ENCODE results near the gene ANKRD6. TPM values are rescaled to one million over a fixed set of nuclear protein-coding genes. Genes with fewer than 3 reads are reported as not detected.

ANKRD6 gene
- total RNA-seq, 1 donor from 2014 or later, result 20.7 TPM

- H3K4me3 Mint-ChIP-seq, result no peak overlapping the region
- no peaks in the 10 kb centered on the region for H3K27me3 Mint-ChIP-seq (ENCODE audit: low read depth)
- H3K27ac Mint-ChIP-seq (ENCODE audit: unreplicated experiment), result no peak overlapping the region
- DNase-seq (ENCODE audit: low read depth, low spot score), result no peak
- H3K36me3 Mint-ChIP-seq (ENCODE audit: low read depth), result peaks cover 18% of the 10 kb centered on the region
- no peaks in the 10 kb centered on the region for H3K9me3 Mint-ChIP-seq
- TF ChIP-seq, protein P1, sequence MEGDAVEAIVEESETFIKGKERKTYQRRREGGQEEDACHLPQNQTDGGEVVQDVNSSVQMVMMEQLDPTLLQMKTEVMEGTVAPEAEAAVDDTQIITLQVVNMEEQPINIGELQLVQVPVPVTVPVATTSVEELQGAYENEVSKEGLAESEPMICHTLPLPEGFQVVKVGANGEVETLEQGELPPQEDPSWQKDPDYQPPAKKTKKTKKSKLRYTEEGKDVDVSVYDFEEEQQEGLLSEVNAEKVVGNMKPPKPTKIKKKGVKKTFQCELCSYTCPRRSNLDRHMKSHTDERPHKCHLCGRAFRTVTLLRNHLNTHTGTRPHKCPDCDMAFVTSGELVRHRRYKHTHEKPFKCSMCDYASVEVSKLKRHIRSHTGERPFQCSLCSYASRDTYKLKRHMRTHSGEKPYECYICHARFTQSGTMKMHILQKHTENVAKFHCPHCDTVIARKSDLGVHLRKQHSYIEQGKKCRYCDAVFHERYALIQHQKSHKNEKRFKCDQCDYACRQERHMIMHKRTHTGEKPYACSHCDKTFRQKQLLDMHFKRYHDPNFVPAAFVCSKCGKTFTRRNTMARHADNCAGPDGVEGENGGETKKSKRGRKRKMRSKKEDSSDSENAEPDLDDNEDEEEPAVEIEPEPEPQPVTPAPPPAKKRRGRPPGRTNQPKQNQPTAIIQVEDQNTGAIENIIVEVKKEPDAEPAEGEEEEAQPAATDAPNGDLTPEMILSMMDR (conservative IDR thresholded peaks at IDR 0.05), result no peak
- no peaks in the 10 kb centered on the region for H3K4me1 Mint-ChIP-seq
Observed at GRCh38 chr6:89657445-89658158, 224.7 kb downstream of the ANKRD6 start.

GRCh38 chr6:89660981-89661380, 228.0 kb downstream of the ANKRD6 start:
- H3K4me3 Mint-ChIP-seq, result no peak overlapping the region
- no peak overlapping the region for H3K27ac Mint-ChIP-seq (ENCODE audit: unreplicated experiment)
- no peak for DNase-seq (ENCODE audit: low read depth, low spot score)
- H3K4me1 Mint-ChIP-seq, result no peaks in the 10 kb centered on the region
- TF ChIP-seq, protein P1 (conservative IDR thresholded peaks at IDR 0.05), result no peak
- peaks cover 22% of the 10 kb centered on the region for H3K36me3 Mint-ChIP-seq (ENCODE audit: low read depth)
- no peaks in the 10 kb centered on the region for H3K9me3 Mint-ChIP-seq
- H3K27me3 Mint-ChIP-seq (ENCODE audit: low read depth), result no peaks in the 10 kb centered on the region

- H3K36me3 Mint-ChIP-seq (ENCODE audit: low read depth), result peaks cover 22% of the 10 kb centered on the region
- no peaks in the 10 kb centered on the region for H3K27me3 Mint-ChIP-seq (ENCODE audit: low read depth)
- H3K9me3 Mint-ChIP-seq, result no peaks in the 10 kb centered on the region
- no peak overlapping the region for H3K27ac Mint-ChIP-seq (ENCODE audit: unreplicated experiment)
- H3K4me1 Mint-ChIP-seq, result no peaks in the 10 kb centered on the region
- no peak for DNase-seq (ENCODE audit: low read depth, low spot score)
- H3K4me3 Mint-ChIP-seq, result no peak overlapping the region
- TF ChIP-seq, protein P1 (conservative IDR thresholded peaks at IDR 0.05), result no peak
Observed at GRCh38 chr6:89661559-89661958, 228.6 kb downstream of the ANKRD6 start.

- H3K4me3 Mint-ChIP-seq, result no peak overlapping the region
- no peak overlapping the region for H3K27ac Mint-ChIP-seq (ENCODE audit: unreplicated experiment)
- peaks cover 18% of the 10 kb centered on the region for H3K36me3 Mint-ChIP-seq (ENCODE audit: low read depth)
- H3K4me1 Mint-ChIP-seq, result no peaks in the 10 kb centered on the region
- H3K27me3 Mint-ChIP-seq (ENCODE audit: low read depth), result no peaks in the 10 kb centered on the region
- no peak for DNase-seq (ENCODE audit: low read depth, low spot score)
- TF ChIP-seq, protein P1 (conservative IDR thresholded peaks at IDR 0.05), result no peak
- H3K9me3 Mint-ChIP-seq, result no peaks in the 10 kb centered on the region
Observed at GRCh38 chr6:89662659-89663223, 229.8 kb downstream of the ANKRD6 start.

GRCh38 chr6:89667872-89668556, 235.1 kb downstream of the ANKRD6 start:
- no peaks in the 10 kb centered on the region for H3K9me3 Mint-ChIP-seq
- no peak overlapping the region for H3K4me3 Mint-ChIP-seq
- H3K27me3 Mint-ChIP-seq (ENCODE audit: low read depth), result no peaks in the 10 kb centered on the region
- H3K4me1 Mint-ChIP-seq, result no peaks in the 10 kb centered on the region
- TF ChIP-seq, protein P1 (conservative IDR thresholded peaks at IDR 0.05), result no peak
- DNase-seq (ENCODE audit: low read depth, low spot score), result no peak
- H3K27ac Mint-ChIP-seq (ENCODE audit: unreplicated experiment), result no peak overlapping the region
- H3K36me3 Mint-ChIP-seq (ENCODE audit: low read depth), result peaks cover 5% of the 10 kb centered on the region
